Effector CD4-positive, alpha-beta T cell (primary cell): Measurements from ENCODE around the gene CTNNA2.
"Not testable (repeated sequence)": the region's sequence is repeated elsewhere in the genome, so short reads cannot be mapped to it uniquely, and the experiment has no call there.

ENCODE experiments used
- DNase-seq: peaks from one replicate; pipeline ENCODE4 v3.0.0-alpha.2; 2020

CTNNA2 gene

DNA sequence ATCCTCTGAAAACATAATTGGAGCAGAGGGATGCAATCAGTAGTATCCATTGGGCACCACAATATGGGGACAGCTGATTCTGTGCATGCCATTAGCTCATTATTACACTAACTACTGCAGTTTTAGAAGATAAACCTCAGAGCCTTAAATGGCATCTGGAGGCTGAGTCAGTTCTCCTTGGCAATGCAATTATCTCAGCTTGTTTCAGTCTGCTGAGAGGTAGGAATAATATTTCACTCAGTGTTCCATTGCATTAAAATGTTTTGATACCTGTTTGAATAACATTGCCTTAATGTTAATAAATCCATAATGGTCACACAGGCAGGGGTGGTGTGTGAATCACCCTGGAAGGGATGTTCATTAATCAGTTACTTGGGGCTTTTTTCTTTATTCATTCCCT lies 482.1 kb downstream of the CTNNA2 start:
- DNase-seq, result no peak

DNA sequence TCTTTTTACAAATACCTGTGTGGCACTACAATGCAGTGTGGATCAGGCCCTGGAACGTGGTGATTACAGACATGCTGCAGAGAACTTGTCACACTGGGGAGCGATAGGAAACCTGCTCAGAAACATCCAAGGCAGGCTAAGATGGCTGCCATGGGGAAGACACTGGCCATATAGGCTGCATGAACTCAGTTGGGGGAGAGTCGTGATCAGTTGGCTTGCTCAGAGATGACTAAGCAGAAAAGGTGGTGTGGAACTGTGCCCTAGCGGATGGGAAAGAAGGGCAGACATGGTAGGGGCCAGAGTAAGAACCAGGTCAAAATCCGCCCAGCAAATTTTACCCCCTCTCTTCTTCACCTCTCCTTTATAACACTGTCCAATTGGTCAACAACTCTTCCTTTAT lies 483.9 kb downstream of the CTNNA2 start:
- DNase-seq, result no peak

DNA sequence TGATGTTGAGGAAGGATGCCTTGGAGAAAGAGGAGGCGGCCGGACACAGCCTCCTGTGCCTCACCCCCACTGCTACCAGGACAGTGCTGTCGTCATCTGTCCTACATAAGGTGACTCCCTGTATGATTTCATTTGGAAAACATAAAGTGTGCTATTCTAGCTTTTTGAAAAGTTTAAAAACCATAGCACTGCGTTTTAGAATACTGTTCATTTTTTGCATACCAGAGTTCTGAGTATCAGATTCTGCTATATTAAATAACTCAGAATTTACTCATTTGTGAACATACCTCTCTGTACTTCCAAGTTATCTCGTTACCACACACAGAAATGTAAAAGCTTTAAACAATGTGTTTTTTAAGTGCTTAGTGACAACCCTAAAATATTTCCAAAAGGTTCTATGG lies 488.9 kb downstream of the CTNNA2 start:
- no peak for DNase-seq

DNA sequence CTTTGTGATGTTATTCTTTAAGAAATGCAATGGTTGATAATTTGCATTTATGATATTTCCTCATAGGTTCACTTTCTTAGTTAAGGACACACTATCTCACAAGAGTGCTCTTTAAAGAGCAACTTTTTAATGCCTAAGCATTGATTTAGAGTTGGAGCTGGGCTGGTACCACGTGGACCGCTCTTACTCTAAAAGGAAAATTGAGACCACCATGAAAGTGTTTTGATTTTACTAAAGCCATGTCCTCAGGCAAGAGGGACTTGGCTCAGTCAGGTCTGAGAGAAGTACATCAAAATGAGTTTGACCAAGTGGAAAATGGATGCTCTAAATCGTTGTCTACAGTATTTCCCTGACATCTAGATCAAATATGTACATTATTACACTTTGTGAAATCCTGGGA lies 489.3 kb downstream of the CTNNA2 start:
- DNase-seq, result no peak

DNA sequence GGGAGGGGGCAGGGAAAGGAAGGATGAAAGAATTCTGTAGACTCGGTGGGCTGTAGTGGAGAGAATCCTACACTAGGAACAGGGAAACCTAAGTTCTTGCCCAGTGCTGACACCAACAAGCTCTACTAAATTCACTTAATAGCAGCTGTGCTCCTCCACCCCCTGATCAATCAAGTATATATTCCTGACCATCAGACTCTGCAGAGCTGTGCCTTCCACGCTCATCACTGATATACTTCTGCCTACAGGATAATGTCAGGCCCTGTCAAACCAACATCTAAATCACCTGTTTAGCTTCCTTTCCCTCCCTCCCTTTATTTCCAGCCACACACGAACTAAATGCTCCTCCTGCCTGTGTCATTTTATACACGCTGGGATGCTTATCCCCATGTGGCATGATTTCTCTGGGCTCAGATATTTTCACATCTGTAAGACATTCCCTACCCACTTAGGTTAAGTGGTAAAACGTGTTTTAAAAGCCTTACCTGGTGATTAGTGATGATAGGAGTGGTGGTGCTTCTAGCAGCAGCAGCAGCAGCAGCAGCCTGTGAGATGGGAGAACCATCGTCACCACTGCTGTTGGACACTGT lies 489.8 kb downstream of the CTNNA2 start:
- DNase-seq, result no peak

DNA sequence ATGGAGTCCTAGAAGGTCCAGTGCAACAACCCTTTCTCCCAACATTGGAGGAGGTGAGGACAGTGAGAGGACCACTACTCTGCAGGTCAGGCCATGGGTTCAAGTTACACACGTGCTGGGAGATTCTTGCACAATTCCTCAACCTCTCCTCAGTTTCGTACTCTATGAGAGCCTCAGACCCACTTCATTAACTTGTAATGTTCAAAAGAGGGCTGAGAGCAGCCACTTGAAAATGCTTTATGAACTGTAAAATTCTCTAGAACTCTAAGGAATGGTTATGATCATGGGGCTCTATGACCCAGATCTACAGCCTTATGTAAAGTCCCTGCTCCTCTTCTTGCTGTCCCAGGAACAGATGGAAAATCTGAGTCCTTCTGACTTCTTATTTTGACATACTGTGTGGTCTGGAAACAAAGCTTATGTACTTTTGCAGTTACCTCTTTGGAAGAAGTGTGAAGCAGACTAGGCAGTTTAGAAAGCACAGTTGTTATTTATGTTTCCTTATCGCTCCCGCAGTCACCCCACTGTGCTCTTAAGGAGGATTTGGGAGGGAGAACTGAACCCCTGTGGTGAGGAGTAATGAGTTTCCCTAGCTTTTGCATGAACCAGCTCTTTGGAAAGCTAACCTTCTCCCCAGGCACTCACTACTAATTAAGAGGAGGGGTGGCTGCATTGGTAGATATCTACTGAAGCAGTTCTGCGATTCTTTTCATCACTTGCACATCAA lies 495.1 kb downstream of the CTNNA2 start:
- DNase-seq, result no peak

DNA sequence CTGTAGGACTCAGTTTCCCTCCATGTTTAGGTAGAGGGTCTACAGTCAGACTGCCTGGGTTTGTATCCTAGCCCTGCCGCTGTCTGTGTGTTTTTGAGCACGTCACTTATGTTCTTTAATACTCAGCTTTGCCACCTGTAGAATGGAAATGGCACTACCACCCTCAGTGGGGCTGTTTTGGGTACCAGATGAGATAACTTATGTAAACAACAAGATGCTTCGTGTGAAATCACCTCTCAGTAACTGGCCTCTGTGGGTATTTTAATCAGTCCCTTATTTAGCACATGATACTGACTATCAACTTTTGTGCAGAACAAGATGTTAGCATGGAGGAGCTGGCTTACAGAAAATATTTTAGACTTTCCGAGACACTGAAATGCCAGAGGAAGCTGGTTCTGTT lies 495.7 kb downstream of the CTNNA2 start:
- no peak for DNase-seq

DNA sequence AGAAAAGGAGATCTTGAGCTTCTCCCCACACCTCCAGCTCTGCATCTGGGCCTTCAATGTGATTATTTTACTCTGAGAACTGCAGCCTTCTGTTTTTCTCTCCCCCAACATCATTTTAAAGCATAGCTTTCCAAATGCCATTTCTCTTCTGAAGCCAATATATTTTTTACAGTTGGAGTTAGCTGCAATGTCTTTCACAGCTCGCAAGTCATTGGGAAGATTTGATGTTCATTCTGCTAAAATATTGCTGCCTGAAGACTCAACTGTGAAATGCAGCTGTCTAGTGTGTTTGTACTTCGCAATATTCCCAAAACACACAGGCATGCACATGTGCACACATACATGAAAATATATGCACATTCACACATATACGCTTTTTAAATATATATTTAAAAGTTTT lies 496.4 kb downstream of the CTNNA2 start:
- no peak for DNase-seq

DNA sequence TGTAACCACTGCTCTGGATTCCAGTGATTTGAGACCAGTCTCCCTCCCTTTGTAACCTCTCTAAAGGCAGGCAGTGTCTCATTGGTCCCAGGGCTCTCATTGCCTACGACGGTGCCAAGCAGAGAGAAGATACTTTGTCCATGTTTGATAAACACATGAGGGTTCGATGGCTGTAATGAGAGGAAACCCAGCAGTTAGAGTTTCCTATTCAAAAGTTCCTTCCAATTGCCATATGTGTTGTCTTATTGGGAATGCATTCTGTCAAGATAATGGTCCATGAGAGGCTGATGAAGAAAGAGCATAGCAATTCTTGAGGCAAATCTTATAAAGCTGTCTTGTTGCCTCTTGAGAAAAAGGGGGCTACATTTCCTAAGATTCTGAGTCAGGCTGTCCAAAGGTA lies 499.2 kb downstream of the CTNNA2 start:
- DNase-seq, result no peak

DNA sequence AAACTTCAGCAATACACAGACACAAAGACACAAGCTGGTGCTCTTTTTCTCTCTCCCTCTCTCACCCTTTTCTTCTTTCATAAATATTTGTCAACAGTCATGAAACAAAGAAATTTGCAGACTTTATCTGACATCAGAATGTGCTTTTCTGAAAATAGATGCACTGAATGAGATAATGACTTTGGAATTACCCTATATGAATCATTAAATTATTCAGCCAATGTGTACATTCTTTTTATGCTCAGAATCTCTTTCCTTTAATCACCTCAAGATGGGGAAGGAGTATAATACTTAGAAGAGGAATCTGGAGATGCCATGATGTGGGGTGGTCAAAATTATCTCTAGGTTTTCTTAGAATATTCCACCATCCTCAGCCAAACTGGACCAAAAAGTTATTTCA lies 501.8 kb downstream of the CTNNA2 start:
- DNase-seq, result no peak

DNA sequence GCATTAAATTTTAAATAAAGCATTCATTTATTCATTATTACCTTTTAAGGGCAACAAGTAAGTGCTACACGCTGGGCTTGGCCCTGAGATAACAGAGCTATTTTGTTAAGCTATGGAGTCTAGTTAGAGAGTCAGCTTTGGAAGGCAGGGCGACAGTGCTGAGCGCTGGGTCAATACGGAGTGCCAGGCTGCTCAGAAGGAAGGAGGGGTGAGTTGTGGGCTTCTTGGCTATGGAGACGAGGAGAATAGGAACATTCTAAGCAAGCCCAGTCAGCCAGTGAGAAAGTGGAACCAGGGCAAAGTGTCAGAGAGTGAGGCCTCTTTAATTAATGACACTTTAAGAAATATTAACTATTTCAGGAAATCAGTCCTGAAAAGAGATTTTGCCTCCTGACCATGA lies 503.3 kb downstream of the CTNNA2 start:
- DNase-seq, result no peak

DNA sequence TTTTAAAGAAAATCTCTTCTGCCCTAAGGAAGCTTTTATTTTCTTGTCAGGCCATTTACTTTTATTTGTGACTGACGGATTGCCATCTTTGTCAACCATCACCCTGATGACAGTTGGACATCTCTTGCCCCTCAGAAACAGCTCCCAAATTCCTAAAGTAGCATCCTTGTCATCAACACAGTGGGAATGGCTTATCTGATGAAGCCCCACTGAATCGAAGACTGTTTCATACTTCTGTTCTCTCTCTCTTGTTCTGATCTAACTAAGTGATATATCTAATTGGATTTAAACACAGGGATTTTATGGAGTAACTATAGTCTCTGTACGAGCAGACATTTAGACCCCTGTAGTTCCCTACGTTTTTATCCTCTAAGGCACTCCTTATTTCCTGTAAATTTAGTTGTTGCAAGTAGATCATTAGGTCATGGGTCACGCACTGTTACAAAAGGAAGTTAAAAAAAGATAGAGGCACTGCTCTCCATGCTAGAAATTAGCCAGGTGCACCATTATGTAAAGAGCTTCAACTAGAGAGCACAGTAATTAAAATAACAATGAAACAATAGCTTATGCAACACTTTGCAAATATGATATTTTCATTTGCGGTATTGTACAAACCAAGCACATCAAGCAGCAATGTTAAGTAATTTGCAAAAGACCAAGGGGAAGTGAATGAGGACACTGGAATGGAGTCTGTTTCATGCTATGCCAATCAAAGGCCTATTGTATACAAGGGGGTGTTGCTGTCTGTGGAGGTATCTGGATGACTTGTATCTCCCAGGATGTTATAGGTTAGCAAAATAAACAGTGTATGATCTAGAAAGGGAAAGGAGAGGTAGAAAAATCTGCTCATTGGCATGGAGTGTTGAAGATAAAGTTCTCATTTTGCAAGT lies 507.0 kb downstream of the CTNNA2 start:
- no peak for DNase-seq

DNA sequence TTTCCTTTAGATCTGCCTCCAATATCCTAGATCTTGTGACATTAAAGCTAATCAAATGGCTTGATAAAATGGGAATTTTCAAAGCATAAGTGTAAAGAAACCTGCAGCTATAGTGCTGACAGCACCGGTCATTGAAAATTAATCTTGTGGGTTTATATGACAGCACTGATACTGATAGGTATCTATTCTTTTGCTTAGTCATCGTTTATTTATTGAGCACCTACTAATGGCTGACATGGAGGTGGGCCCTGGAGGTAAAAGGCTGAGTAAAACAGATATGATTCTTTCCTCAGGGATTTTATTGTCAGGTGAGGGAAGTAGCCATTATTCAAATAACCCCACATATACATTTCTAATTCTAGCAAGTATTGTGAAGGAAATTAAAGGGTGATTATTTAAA lies 509.2 kb downstream of the CTNNA2 start:
- DNase-seq, result no peak

DNA sequence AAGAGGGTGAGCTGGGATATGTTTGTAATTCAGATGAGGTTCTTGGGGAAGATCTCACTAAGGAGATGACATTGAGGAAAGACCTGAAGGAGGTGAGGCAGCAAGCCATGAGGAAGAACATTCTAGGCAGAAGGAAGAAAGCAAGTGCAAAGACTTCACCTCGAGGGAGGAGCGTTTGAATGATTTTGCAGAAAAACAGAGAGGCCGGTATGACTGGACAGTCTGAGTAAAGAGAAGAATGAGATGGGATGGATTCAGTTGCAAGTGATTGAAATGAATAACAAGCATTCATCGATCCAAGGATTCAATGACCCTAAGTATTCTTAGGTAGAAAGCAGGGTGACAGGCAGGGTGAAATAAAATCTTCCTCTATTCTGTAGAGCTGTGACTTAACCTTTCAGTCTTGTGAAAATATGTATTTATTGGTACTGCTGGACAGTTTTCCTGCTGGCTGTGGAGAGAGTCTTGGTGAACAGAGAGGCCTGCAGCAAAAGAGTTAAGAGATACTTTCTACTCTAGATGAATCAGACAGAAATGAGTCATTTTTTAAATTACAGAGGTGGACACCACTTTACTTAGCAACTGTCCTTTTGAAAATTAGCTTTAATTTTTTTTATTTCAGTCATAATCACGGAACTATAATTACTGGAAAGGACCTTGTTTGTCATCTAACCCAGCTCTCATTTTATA lies 513.3 kb downstream of the CTNNA2 start:
- no peak for DNase-seq

DNA sequence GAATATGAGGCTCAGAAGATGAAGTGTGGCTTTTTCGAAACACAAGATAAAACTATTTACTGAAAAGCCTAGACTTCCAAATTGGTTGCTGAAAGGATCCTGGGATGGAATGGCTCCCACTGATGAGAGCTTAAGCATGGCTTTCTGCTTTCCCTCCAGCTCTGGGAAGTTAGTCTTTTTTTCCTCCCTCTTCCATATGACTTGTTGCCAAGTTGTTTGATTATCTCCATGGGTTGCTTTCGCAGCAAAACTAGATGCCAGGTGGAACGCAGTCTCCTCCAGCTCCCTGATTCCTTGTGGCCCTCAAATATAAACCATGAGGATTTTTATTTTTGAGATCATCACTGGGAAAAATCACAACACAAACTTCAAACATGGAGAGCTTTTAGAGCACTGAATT lies 515.2 kb downstream of the CTNNA2 start:
- no peak for DNase-seq

DNA sequence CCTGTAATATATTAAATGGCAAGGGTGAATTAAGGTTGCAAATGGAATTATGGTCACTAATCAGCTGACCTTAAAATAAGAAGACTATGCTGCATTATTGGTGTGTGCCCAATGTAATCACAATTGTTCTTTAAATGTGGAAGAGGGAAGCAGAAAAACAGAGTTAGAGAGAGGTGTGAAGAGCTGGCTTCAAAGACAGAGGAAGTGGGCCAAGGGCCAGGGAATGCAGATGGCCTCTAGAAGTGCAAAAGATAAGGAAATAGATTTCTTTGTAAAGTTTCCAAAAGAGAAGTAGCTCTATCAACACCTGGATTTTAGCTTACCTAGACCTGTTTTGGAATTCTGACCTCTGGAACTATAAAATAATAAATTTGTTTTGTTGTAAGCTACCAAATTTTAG lies 515.7 kb downstream of the CTNNA2 start:
- DNase-seq, result no peak

DNA sequence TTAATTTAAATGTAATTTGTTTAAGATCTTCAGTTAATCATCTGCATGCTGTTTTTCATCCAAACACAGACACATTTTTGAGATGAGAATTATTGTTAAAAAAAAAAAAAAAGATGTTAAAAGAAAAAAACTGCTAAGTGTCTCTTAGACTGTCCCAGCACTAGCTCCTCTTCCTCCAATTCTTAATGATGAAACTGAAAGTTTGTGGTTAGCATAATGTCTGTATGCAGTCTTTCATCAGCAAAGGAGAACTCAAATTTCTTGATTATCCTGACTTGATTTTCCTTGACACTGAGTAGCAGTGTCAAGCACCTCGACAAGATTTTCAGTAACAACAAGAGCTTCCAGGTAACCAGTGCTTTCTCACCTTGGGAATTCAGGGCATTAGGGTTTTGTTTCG lies 517.3 kb downstream of the CTNNA2 start:
- DNase-seq, result no peak

DNA sequence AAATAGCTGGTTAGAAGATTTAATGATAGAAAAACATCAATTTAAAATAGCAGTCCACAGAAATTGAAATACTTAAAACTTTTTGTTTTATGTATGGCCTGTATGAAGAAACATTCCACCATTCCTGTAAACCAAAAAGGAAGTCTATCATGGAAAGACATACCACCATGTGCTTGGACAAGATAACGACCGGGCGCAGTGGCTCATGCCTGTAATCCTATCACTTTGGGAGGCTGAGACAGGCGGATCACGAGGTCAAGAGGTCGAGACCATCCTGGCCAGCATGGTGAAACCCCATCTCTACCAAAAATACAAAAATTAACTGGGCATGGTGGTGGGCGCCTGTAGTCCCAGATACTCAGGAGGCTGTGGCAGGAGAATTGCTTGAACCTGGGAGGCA lies 519.8 kb downstream of the CTNNA2 start:
- DNase-seq, result not testable (repeated sequence)

DNA sequence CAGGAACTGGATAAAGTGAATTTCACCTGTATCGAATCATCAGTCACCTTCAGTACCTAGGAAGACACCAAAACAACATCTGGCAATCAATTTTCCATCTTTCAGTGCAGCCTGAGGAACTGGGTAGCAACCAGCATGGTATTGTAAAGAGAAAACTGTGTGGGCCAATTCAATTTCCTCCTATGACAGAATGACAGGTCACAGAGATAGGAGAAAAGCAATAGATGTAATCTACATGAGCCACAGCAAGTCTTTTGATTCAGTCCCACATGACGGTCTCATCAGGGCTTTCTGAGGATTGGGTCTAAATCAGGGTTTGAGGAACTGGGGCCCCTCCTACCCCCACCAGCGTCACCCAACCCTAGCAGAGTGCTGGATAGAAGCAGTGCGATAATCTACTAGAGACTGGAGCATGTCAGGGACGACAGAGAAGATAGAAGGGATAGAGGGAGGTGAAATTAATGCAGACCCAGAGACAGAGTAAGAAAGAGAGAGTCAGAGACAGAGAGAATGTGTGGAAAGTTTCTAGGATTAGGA lies 523.0 kb downstream of the CTNNA2 start:
- no peak for DNase-seq

DNA sequence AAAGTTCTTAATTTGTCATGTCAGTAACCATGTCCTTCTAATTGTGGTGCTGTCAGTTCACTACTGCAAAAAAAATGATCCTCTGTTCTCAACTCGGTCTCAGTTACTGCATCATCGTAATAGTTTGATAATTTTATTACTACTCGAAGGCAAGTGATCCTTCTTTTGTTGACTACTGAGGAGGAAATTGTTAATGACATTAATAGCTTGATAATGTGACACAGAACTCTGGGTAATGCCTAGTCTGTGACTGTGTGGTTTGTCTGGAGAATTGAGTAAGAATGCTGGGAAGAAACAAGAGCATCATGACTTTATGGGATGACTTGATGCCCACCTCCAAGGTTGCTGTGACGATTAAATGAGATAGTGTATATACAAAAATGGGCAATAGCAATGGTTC lies 524.5 kb downstream of the CTNNA2 start:
- no peak for DNase-seq

DNA sequence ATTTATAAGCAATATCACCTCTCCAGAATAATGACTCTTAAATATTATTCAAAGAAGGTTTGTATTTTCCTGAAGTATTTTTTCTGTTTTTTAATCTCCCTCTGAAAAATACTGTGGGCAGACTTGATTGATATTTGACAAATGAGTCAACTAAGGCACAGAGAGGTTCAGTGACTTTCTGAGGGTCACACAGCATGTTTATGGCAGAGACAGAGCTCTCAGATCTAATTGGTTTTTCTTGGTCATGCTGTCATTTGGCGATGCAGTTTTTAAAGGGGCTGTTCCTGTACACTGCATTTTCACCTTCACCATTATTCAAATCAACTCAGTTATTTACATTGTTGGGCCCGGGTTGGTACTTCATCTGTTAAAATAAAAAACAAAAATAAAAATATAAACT lies 527.4 kb downstream of the CTNNA2 start:
- DNase-seq, result no peak

DNA sequence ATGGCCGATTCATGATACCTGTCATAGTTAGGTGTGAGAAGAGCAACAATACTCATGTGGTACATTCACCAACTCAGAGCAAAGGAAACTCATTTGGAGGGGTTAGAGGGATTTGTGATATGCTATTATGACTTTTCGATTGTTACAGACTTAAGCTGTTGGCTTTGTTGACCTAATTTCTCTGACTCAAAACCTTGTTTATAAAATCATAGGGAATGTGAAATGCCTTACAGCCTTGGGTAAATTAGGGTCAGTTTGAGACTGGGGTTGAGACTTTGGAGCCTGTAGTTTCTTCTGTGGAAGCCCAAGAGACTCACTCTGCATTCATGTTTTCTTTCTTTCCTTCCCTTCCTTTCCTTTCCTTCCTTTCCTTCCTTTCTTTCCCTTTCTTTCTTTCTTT lies 529.8 kb downstream of the CTNNA2 start:
- DNase-seq, result no peak

DNA sequence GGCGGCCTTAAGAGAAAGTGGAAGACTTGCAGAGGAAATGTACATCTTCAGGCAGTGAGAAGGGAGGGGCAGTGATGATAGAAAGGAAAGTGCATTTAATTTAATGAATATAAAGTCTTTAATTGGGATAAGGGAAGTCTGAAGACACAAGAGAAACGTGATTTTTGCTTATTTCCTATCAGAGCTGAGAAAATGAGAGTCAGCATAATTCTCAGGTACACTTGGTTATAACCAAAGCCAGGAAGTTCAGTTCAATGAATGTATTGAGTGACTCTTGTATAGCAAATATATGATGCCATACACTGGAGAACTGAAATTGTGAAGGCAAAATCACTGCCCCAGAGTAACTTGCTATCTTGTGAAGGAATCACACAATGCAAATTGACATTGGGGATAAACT lies 535.4 kb downstream of the CTNNA2 start:
- DNase-seq, result no peak
